PFSK-1 (cell line): ENCODE data around the gene SLC1A7.

Experiments used
- FOXP2 ChIP-seq: optimal IDR thresholded peaks from 2 replicates; pipeline ENCODE3; 2011; ENCODE audit warnings: borderline replicate concordance, control low read depth, inconsistent platforms; ENCODE audit not compliant: insufficient read depth; ENCODE audit errors: extremely low read length, extremely low read depth
- POLR2AphosphoS5 ChIP-seq: IDR thresholded peaks from 2 replicates; pipeline ENCODE4 v1.6.1; 2012; ENCODE audit warnings: low read depth, mild to moderate bottlenecking, control low read depth, low read length, moderate library complexity
- SIN3A ChIP-seq: IDR thresholded peaks from 2 replicates; pipeline ENCODE4 v1.6.1; 2012; ENCODE audit warnings: mild to moderate bottlenecking, low read length, moderate library complexity, borderline replicate concordance; ENCODE audit not compliant: insufficient read depth
- TAF1 ChIP-seq: IDR thresholded peaks from 2 replicates; pipeline ENCODE4 v1.6.1; 2012; ENCODE audit warnings: low read length, control low read depth, borderline replicate concordance; ENCODE audit not compliant: insufficient read depth
- TF ChIP-seq, protein P1 (sequence below), 2 experiments: IDR thresholded peaks; 2 replicates each; pipeline versions ENCODE4 v1.6.1 to v1.8.0; 2011 to 2012; ENCODE audit warnings: low read depth in 2 of 2, low read length in 2 of 2, control low read depth in 1 of 2, inconsistent platforms in 1 of 2, mild to moderate bottlenecking in 1 of 2, moderate library complexity in 1 of 2; ENCODE audit not compliant: insufficient read depth in 1 of 2

DNA sequence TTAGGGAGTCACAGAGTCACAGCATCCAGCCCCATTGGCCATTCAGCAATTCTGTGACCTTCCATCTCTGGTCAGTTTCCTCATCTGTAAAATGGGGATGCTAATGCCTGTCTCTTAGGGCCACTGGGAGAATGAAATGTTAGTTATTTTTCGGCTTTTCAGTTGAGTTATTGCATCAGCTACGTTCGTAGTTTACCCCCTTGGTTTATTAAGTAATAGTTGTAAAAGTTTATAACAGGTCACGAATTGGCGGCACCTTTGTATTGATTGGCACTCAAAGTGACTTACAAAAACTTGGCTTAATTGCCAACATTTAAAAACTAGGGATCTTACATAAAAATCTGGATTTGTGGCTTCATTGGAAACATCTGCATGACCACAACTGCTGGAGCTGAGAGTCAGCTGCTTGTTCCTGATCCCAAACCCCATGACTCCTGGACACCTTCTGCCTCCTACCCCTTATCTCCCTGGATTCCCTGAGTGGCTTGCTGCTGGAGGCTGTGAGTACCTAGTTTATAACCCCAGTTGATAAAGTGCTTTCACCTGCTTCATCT lies 23.0 kb upstream of the SLC1A7 start:
- TF ChIP-seq SIN3A (no peak), POLR2AphosphoS5 (no peak), FOXP2 (no peak), TAF1 (no peak)
- TF ChIP-seq, protein P1, sequence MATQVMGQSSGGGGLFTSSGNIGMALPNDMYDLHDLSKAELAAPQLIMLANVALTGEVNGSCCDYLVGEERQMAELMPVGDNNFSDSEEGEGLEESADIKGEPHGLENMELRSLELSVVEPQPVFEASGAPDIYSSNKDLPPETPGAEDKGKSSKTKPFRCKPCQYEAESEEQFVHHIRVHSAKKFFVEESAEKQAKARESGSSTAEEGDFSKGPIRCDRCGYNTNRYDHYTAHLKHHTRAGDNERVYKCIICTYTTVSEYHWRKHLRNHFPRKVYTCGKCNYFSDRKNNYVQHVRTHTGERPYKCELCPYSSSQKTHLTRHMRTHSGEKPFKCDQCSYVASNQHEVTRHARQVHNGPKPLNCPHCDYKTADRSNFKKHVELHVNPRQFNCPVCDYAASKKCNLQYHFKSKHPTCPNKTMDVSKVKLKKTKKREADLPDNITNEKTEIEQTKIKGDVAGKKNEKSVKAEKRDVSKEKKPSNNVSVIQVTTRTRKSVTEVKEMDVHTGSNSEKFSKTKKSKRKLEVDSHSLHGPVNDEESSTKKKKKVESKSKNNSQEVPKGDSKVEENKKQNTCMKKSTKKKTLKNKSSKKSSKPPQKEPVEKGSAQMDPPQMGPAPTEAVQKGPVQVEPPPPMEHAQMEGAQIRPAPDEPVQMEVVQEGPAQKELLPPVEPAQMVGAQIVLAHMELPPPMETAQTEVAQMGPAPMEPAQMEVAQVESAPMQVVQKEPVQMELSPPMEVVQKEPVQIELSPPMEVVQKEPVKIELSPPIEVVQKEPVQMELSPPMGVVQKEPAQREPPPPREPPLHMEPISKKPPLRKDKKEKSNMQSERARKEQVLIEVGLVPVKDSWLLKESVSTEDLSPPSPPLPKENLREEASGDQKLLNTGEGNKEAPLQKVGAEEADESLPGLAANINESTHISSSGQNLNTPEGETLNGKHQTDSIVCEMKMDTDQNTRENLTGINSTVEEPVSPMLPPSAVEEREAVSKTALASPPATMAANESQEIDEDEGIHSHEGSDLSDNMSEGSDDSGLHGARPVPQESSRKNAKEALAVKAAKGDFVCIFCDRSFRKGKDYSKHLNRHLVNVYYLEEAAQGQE (IDR thresholded peaks at IDR 0.05; ENCODE audit: insufficient read depth in 1 of 2, low read depth in 2 of 2, low read length in 2 of 2): no peak
